ENCODE data around the gene SRPRB.

GRCh38 chr3:133765256-133765655 lies 40.4 kb upstream of the SRPRB start:
- TF ChIP-seq, protein P1, sequence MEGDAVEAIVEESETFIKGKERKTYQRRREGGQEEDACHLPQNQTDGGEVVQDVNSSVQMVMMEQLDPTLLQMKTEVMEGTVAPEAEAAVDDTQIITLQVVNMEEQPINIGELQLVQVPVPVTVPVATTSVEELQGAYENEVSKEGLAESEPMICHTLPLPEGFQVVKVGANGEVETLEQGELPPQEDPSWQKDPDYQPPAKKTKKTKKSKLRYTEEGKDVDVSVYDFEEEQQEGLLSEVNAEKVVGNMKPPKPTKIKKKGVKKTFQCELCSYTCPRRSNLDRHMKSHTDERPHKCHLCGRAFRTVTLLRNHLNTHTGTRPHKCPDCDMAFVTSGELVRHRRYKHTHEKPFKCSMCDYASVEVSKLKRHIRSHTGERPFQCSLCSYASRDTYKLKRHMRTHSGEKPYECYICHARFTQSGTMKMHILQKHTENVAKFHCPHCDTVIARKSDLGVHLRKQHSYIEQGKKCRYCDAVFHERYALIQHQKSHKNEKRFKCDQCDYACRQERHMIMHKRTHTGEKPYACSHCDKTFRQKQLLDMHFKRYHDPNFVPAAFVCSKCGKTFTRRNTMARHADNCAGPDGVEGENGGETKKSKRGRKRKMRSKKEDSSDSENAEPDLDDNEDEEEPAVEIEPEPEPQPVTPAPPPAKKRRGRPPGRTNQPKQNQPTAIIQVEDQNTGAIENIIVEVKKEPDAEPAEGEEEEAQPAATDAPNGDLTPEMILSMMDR (conservative IDR thresholded peaks at IDR 0.05): no peak
- no peak for TF ChIP-seq ZFX (IDR thresholded peaks at IDR 0.05)
